Neural crest cell (in vitro differentiated cells): ENCODE data around the gene MYO15A. TPM values are rescaled to one million over a fixed set of nuclear protein-coding genes. Genes with fewer than 3 reads are reported as not detected.

Source experiments
- DNase-seq: peaks from one replicate; pipeline ENCODE4 v3.0.0; 2021; ENCODE audit warnings: low read depth, mixed read lengths, low spot score
- H3K27ac Mint-ChIP-seq: one replicate; pipeline ENCODE4 v1.8.0; 2021; ENCODE audit warnings: mild to moderate bottlenecking, mixed read lengths; ENCODE audit not compliant: unreplicated experiment
- H3K27me3 Mint-ChIP-seq: 2 replicates; pipeline ENCODE4 v1.8.0; 2021; ENCODE audit warnings: low read depth, mild to moderate bottlenecking, mixed read lengths
- H3K36me3 Mint-ChIP-seq: 2 replicates; pipeline ENCODE4 v1.8.0; 2021; ENCODE audit warnings: low read depth, mild to moderate bottlenecking, mixed read lengths
- H3K4me1 Mint-ChIP-seq: 2 replicates; pipeline ENCODE4 v1.8.0; 2021; ENCODE audit warnings: mixed read lengths
- H3K4me3 Mint-ChIP-seq: one replicate; pipeline ENCODE4 v1.8.0; 2021; ENCODE audit warnings: mild to moderate bottlenecking, mixed read lengths
- H3K9me3 Mint-ChIP-seq: 2 replicates; pipeline ENCODE4 v1.8.0; 2021; ENCODE audit warnings: mixed read lengths
- total RNA-seq: library from RNA; stranded (reverse); gene quantifications from 2 replicates; pipeline ENCODE4 v1.2.1, GENCODE V29; 2021
- TF ChIP-seq, protein P1 (sequence below): fragments of 200-600 bp; sonication (generic); conservative IDR thresholded peaks from 2 replicates; pipeline ENCODE4 v1.5.0; 2021; ENCODE audit warnings: antibody characterized with exemption, mild to moderate bottlenecking

The MYO15A gene
- total RNA-seq, 1 donor from 2014 or later: 1.6 TPM

DNA sequence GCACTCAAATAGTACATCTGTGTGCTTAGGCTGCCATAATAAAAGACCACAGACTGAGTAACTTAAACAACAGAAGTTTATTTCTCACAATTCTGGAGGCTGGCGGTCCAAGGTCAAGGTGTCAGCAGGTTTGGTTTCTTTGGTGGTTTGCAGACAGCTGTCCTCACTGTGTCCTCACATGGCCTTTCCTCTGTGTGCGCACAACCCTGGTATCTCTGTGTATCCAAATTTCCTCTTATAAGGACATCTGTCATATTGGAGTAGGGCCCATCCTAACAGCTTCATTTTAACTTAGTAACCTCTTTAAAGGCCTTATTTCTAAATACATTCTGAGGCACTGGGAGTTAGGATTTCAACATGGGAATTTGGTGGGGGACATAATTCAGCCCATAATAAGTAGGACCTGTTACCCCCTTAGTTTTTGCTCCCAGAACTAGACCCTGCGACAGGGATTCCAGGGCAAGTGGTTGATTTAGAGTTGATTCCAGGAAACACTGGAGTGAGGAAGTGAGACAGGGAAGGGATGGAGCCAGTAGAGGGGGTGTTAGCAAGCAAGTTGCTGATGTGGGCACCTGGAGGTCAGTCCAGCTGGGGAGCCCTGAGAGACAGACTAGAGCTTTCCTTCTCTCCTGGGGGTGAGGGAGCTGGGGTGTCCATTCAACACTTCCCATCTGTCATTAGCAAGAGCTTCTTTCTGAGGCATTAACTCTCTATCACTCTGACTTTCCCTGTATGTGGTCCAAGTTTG is 64.1 kb downstream of the MYO15A start:
- H3K36me3 Mint-ChIP-seq: no peaks in the 10 kb centered on the region
- no peak overlapping the region for H3K4me3 Mint-ChIP-seq
- no peaks in the 10 kb centered on the region for H3K27me3 Mint-ChIP-seq
- TF ChIP-seq, protein P1, sequence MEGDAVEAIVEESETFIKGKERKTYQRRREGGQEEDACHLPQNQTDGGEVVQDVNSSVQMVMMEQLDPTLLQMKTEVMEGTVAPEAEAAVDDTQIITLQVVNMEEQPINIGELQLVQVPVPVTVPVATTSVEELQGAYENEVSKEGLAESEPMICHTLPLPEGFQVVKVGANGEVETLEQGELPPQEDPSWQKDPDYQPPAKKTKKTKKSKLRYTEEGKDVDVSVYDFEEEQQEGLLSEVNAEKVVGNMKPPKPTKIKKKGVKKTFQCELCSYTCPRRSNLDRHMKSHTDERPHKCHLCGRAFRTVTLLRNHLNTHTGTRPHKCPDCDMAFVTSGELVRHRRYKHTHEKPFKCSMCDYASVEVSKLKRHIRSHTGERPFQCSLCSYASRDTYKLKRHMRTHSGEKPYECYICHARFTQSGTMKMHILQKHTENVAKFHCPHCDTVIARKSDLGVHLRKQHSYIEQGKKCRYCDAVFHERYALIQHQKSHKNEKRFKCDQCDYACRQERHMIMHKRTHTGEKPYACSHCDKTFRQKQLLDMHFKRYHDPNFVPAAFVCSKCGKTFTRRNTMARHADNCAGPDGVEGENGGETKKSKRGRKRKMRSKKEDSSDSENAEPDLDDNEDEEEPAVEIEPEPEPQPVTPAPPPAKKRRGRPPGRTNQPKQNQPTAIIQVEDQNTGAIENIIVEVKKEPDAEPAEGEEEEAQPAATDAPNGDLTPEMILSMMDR: no peak
- H3K27ac Mint-ChIP-seq: peak overlapping the region; percentile 52
- DNase-seq: no peak
- peaks cover 2% of the 10 kb centered on the region for H3K4me1 Mint-ChIP-seq
- H3K9me3 Mint-ChIP-seq: no peaks in the 10 kb centered on the region

DNA sequence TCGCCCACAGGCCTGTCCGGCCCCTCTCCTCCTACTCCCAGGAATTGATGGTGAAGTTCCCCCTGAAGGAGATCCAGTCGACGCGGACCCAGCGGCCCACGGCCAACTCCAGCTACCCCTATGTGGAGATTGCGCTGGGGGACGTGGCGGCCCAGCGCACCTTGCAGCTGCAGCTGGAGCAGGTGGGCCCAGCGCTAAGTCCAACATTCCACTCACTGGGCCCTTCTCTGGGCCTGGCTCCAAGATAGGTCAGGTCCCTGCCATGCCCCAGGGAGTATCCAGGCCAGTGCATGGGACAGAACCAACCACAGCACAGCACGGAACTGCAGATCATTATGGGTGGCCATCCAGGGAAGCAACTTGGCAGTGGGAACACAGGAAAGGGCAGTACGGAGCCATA is 65.2 kb downstream of the MYO15A start:
- Mint-ChIP-seq H3K4me1 (peaks cover 5% of the 10 kb centered on the region), H3K4me3 (no peak overlapping the region), H3K27ac (no peak overlapping the region), H3K27me3 (no peaks in the 10 kb centered on the region), H3K36me3 (no peaks in the 10 kb centered on the region), H3K9me3 (no peaks in the 10 kb centered on the region)
- no peak for DNase-seq
- TF ChIP-seq, protein P1: no peak

DNA sequence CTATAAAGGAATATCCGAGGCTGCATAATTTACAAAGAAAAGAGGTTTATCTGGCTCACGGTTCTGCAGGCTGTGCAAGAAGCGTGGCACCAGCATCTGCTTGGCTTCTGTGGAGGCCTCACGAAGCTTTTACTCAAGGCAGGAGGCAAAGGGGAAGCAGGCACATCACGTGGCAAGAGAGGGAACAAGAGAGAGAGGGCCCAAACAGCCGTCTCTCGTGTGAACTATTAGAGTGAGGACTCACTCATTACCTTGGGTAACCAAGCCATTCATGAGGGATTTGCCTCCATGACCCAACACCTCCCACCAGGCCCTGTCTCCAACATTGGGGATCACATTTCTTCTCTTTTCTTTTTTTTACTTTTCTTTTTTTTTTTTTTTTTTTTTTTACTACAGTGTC is 67.6 kb downstream of the MYO15A start:
- TF ChIP-seq, protein P1: no peak
- H3K27ac Mint-ChIP-seq: no peak overlapping the region

DNA sequence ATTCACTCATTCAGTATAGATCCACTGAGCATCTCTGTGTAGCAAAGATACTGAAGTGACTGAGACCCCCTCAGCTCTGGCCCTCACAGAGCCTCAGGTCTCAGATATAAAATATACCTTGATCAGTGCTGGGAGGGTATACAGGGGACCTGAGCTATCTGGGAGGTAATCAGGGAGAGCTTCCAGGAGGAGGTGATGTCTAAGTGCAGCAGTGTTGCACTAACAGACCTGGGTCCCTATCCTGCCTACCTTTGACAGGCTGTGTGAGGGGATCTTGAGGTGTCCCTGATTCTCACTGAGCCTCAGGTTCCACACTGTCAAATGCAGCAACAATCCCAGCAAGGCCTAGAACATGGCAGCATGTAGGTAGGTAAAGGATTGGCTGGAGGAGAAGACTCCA is 68.6 kb downstream of the MYO15A start:
- TF ChIP-seq, protein P1: no peak
- Mint-ChIP-seq H3K27ac (no peak overlapping the region), H3K36me3 (no peaks in the 10 kb centered on the region), H3K27me3 (no peaks in the 10 kb centered on the region), H3K9me3 (no peaks in the 10 kb centered on the region), H3K4me1 (peaks cover 14% of the 10 kb centered on the region), H3K4me3 (no peak overlapping the region)
- no peak for DNase-seq

More for the DNA sequence above, 67.6 kb downstream of the MYO15A start:
- Mint-ChIP-seq H3K36me3 (no peaks in the 10 kb centered on the region), H3K4me3 (no peak overlapping the region), H3K27me3 (no peaks in the 10 kb centered on the region), H3K4me1 (peaks cover 11% of the 10 kb centered on the region), H3K9me3 (no peaks in the 10 kb centered on the region)
- no peak for DNase-seq

DNA sequence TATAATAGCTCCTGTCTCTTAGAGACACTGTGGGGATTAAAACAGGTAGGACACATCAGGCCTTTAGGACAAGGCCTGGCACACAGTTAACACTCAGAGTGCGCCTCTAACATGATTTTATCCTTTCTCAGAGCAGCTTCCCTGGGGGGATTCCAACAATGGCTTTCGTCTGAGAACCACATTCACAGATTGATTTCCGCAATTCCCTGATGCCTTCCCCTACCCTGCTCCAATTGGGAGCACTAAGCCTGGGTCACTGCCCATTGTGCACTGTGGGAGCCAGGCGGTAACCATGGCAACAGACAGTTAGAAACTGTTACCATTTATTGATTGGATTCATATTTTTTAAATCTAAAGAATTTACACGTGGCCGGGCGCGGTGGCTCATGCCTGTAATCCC is 69.2 kb downstream of the MYO15A start:
- Mint-ChIP-seq H3K4me3 (peak overlapping the region; percentile 41), H3K27me3 (no peaks in the 10 kb centered on the region), H3K27ac (no peak overlapping the region), H3K4me1 (peaks cover 17% of the 10 kb centered on the region), H3K36me3 (no peaks in the 10 kb centered on the region), H3K9me3 (no peaks in the 10 kb centered on the region)
- DNase-seq: no peak
- TF ChIP-seq, protein P1: no peak
